GM23338 (cell line): Measurements from ENCODE around the gene CFAP100. TPM values are rescaled to one million over a fixed set of nuclear protein-coding genes. Genes with fewer than 3 reads are reported as not detected.

Source experiments
- ATAC-seq: fragments of 200-7000 bp; cut with Tn5 transposase; 3 replicates; pipeline ENCODE4 v1.9.1; 2020
- DNase-seq: peaks from one replicate; pipeline ENCODE4 v3.0.0-alpha.2; 2015; ENCODE audit warnings: low spot score
- H2AFZ ChIP-seq: fragments of 200-600 bp; sonication (generic); 2 replicates; pipeline ENCODE4 v1.8.0; 2016; ENCODE audit warnings: antibody characterized with exemption, mild to moderate bottlenecking, moderate library complexity
- H3F3A ChIP-seq: fragments of 200-600 bp; sonication (generic); replicated peaks from 2 replicates; pipeline ENCODE4 v1.8.0; 2017; ENCODE audit warnings: antibody characterized with exemption, mixed run types, low read depth
- H3K27ac ChIP-seq: fragments of 200-600 bp; sonication (generic); 2 replicates; pipeline ENCODE4 v1.6.1; 2016; ENCODE audit warnings: low read depth
- H3K27me3 ChIP-seq: fragments of 200-600 bp; sonication (generic); 2 replicates; pipeline ENCODE4 v1.8.0; 2016; ENCODE audit warnings: mild to moderate bottlenecking, mixed run types, moderate library complexity; ENCODE audit not compliant: insufficient read depth
- H3K36me3 ChIP-seq: fragments of 200-600 bp; sonication (generic); 2 replicates; pipeline ENCODE4 v1.8.0; 2016; ENCODE audit warnings: mild to moderate bottlenecking; ENCODE audit not compliant: insufficient read depth
- H3K4me1 ChIP-seq: fragments of 200-600 bp; sonication (generic); 2 replicates; pipeline ENCODE4 v1.8.0; 2016; ENCODE audit warnings: mild to moderate bottlenecking, moderate library complexity; ENCODE audit not compliant: insufficient read depth
- H3K4me2 ChIP-seq: fragments of 200-600 bp; sonication (generic); 2 replicates; pipeline ENCODE4 v1.7.1; 2017; ENCODE audit warnings: mixed run types
- H3K4me3 ChIP-seq: fragments of 200-600 bp; sonication (generic); 2 replicates; pipeline ENCODE4 v1.6.1; 2016; ENCODE audit warnings: mixed run types
- H3K79me2 ChIP-seq: fragments of 200-600 bp; sonication (generic); replicated peaks from 2 replicates; pipeline ENCODE4 v1.8.0; 2017; ENCODE audit warnings: mild to moderate bottlenecking; ENCODE audit not compliant: insufficient read depth
- H3K9me2 ChIP-seq: fragments of 200-600 bp; sonication (generic); 2 replicates; pipeline ENCODE4 v1.8.0; 2017; ENCODE audit not compliant: insufficient read depth
- H4K20me1 ChIP-seq: fragments of 200-600 bp; sonication (generic); replicated peaks from 2 replicates; pipeline ENCODE4 v1.8.0; 2017; ENCODE audit warnings: mild to moderate bottlenecking; ENCODE audit not compliant: insufficient read depth
- H3K27ac Mint-ChIP-seq: 2 replicates; pipeline ENCODE4 v1.8.0; 2020; ENCODE audit warnings: inconsistent platforms, mild to moderate bottlenecking, moderate library complexity, mixed read lengths
- H3K27me3 Mint-ChIP-seq: 3 replicates; pipeline ENCODE4 v1.8.0; 2022; ENCODE audit warnings: low read depth, mild to moderate bottlenecking, moderate library complexity, mixed read lengths, inconsistent platforms; ENCODE audit not compliant: insufficient read depth, poor library complexity
- H3K36me3 Mint-ChIP-seq: 3 replicates; pipeline ENCODE4 v1.8.0; 2021; ENCODE audit warnings: low read depth, mild to moderate bottlenecking, inconsistent platforms, moderate library complexity, mixed read lengths
- H3K4me1 Mint-ChIP-seq: 3 replicates; pipeline ENCODE4 v1.8.0; 2020; ENCODE audit warnings: mild to moderate bottlenecking, inconsistent platforms, mixed read lengths
- H3K4me3 Mint-ChIP-seq: 3 replicates; pipeline ENCODE4 v1.8.0; 2021; ENCODE audit warnings: moderate library complexity, mild to moderate bottlenecking, inconsistent platforms, mixed read lengths
- H3K9me3 Mint-ChIP-seq: 3 replicates; pipeline ENCODE4 v1.8.0; 2020; ENCODE audit warnings: moderate library complexity, mild to moderate bottlenecking, inconsistent platforms, mixed read lengths
- CREB1 ChIP-seq: fragments of 250-450 bp; sonication (Bioruptor Pico); IDR thresholded peaks from 2 replicates; pipeline ENCODE4 v1.5.0; 2020; ENCODE audit warnings: low read depth, mild to moderate bottlenecking, moderate library complexity
- CTCF ChIP-seq, 2 experiments: fragments of 200-600 bp in 1 of 2; sonication (generic) in 1 of 2; conservative IDR thresholded peaks; 2 replicates each; pipeline versions ENCODE4 v1.5.1 to v1.6.1; 2016 to 2017; ENCODE audit warnings: antibody characterized with exemption in 2 of 2, low read depth in 2 of 2, mild to moderate bottlenecking in 2 of 2, moderate library complexity in 1 of 2
- ETS1 ChIP-seq: IDR thresholded peaks from 2 replicates; pipeline ENCODE4 v1.6.1; 2016; ENCODE audit warnings: antibody characterized with exemption
- EZH2 ChIP-seq: fragments of 200-600 bp; sonication (generic); IDR thresholded peaks from one replicate; pipeline ENCODE4 v1.8.0; 2017; ENCODE audit warnings: antibody characterized with exemption, mild to moderate bottlenecking, low read depth; ENCODE audit not compliant: unreplicated experiment
- EZH2phosphoT487 ChIP-seq: fragments of 200-600 bp; sonication (generic); IDR thresholded peaks from one replicate; pipeline ENCODE4 v1.8.1; 2018; ENCODE audit warnings: antibody characterized with exemption; ENCODE audit not compliant: unreplicated experiment
- JUNB ChIP-seq: IDR thresholded peaks from one replicate; pipeline ENCODE4 v1.6.1; 2016; ENCODE audit warnings: antibody characterized with exemption; ENCODE audit not compliant: unreplicated experiment
- NANOG ChIP-seq: IDR thresholded peaks from 2 replicates; pipeline ENCODE4 v1.6.1; 2016; ENCODE audit warnings: antibody characterized with exemption, borderline replicate concordance
- POLR2AphosphoS5 ChIP-seq: IDR thresholded peaks from 2 replicates; pipeline ENCODE4 v1.6.1; 2016; ENCODE audit warnings: antibody characterized with exemption, low read depth
- REST ChIP-seq: IDR thresholded peaks from one replicate; pipeline ENCODE4 v1.6.1; 2018; ENCODE audit warnings: antibody characterized with exemption; ENCODE audit not compliant: unreplicated experiment
- STAT1 ChIP-seq: IDR thresholded peaks from one replicate; pipeline ENCODE4 v1.6.1; 2016; ENCODE audit warnings: antibody characterized with exemption; ENCODE audit not compliant: unreplicated experiment
- ZNF114 ChIP-seq: fragments of 250-450 bp; sonication (Bioruptor Pico); IDR thresholded peaks from 2 replicates; pipeline ENCODE4 v1.5.0; 2020; ENCODE audit warnings: mild to moderate bottlenecking, moderate library complexity
- ZNF331 ChIP-seq: fragments of 250-450 bp; sonication (Bioruptor Pico); IDR thresholded peaks from 2 replicates; pipeline ENCODE4 v1.5.0; 2020; ENCODE audit warnings: low read depth, mild to moderate bottlenecking, moderate library complexity
- polyA plus RNA-seq: library from polyadenylated mRNA; unstranded; fragments of >200 nt; fragmentation: Nextera tagmentation; extraction: Ambion mirVana; gene quantifications from 2 replicates; pipeline ENCODE4 v1.2.1, GENCODE V29; 2016
- total RNA-seq: library from RNA; depleted of rRNA; stranded (reverse); fragments of >200 nt; shearing (Covaris generic); gene quantifications from 2 replicates; pipeline ENCODE4 v1.2.3, GENCODE V29; 2014

Gene CFAP100
- total and polyA plus RNA-seq, 2 experiments from 2014 or later, result 0.07 TPM; not detected in 1

GRCh38 chr3:126445506-126445905 lies 50.8 kb downstream of the CFAP100 start (continued):
- TF ChIP-seq CREB1 (no peak), REST (no peak), EZH2phosphoT487 (no peak), JUNB (no peak)

GRCh38 chr3:126446301-126446700 lies 51.6 kb downstream of the CFAP100 start:
- Histone ChIP-seq H4K20me1 (no peaks in the 10 kb centered on the region; the same call in 1 of the 2 replicates), H3K36me3 (no peaks in the 10 kb centered on the region), H3K79me2 (no peaks in the 10 kb centered on the region), H3K4me3 (no peak overlapping the region), H3K27ac (no peak overlapping the region), H3K4me2 (no peak overlapping the region), H3K9me2 (no peaks in the 10 kb centered on the region), H3K27me3 (no peaks in the 10 kb centered on the region), H2AFZ (no peak overlapping the region), H3K4me1 (peaks cover 7% of the 10 kb centered on the region; the same call in 1 of the 2 replicates), H3F3A (no peaks in the 10 kb centered on the region)
- ATAC-seq (peak; percentile 76), DNase-seq (peak; percentile 70)
- H3K9me3 Mint-ChIP-seq, result no peaks in the 10 kb centered on the region
- peaks cover 7% of the 10 kb centered on the region for H3K36me3 Mint-ChIP-seq
- H3K27ac Mint-ChIP-seq, result 0 out of 2 replicates have a peak overlapping the region, but pooled peaks have one; percentile 43
- H3K27me3 Mint-ChIP-seq, result no peaks in the 10 kb centered on the region
- no peak overlapping the region for H3K4me3 Mint-ChIP-seq
- H3K4me1 Mint-ChIP-seq, result peaks cover 27% of the 10 kb centered on the region
- TF ChIP-seq CTCF (conservative IDR thresholded peaks at IDR 0.05; ENCODE audit: low read depth in 2 of 2), result no peak
- no peak for TF ChIP-seq JUNB
- TF ChIP-seq REST, result no peak
- no peak for TF ChIP-seq POLR2AphosphoS5
- no peak for TF ChIP-seq EZH2
- TF ChIP-seq ZNF114 (CRISPR knock-in tag), result no peak
- no peak for TF ChIP-seq CREB1
- no peak for TF ChIP-seq STAT1
- TF ChIP-seq EZH2phosphoT487, result no peak
- TF ChIP-seq NANOG, result no peak
- TF ChIP-seq ZNF331 (CRISPR knock-in tag), result no peak
- TF ChIP-seq ETS1, result no peak
